ENCODE measurements around the gene ATAD3B.
"Not testable (repeated sequence)": the region's sequence is repeated elsewhere in the genome, so short reads cannot be mapped to it uniquely, and the experiment has no call there.

DNA sequence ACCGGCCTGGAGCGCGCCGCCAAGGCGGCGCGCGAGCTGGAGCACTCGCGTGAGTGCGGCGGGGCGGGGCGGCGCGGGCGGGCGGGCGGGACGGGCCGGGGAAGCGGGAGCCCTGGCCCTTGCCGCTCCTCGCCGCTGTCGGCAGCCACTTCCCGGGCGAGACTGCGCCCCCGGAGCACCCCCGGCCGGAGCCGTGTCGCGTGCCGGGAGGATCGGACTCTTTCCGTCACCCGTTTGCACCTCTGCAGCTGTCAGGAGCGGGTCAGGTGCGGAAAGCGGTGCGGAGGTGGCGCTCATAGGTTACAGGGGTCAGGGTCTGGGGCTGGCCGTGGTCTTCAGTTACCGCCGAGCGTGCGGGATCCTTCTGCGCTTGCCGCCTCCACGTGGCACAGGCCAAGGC lies 40.9 kb downstream of the ATAD3B start:
- TF ChIP-seq EZH2 (IDR thresholded peaks at IDR 0.05; ENCODE audit: insufficient read depth, poor library complexity, severe bottlenecking); EZH2phosphoT487 (IDR thresholded peaks at IDR 0.05; ENCODE audit: insufficient read depth, low read depth): not testable (repeated sequence)
